ENCODE measurements around the gene ZNF135. TPM values are rescaled to one million over a fixed set of nuclear protein-coding genes. Genes with fewer than 3 reads are reported as not detected.

The ZNF135 gene
- total and polyA plus RNA-seq, 2 of the 4 experiments (the other 2 are of a cell fraction): 2.4 to 2.7 TPM

- H3K9ac ChIP-seq (ENCODE audit: low read depth, low read length): peak overlapping the region; percentile 50; the same call in 1 of the 2 replicates
- CTCF ChIA-PET: no interaction called here
- no peak for DNase-seq
- in situ Hi-C loops (cut with MboI; ENCODE audit: low sequenced_read_pairs) (no loop called here), dilution Hi-C loops (cut with HindIII; ENCODE audit: low sequenced_read_pairs, unreplicated experiment) (no loop called here), intact Hi-C loops (cut with micrococcal nuclease) (no loop called here)
- H3K27me3 ChIP-seq (ENCODE audit: control insufficient read depth, insufficient read depth, low read length): no peaks in the 10 kb centered on the region
- no peak overlapping the region for H2BK120ac ChIP-seq (ENCODE audit: low read depth, low read length)
- no peak overlapping the region for H4K91ac ChIP-seq (ENCODE audit: insufficient read depth, low read depth, low read length)
- H3K18ac ChIP-seq (ENCODE audit: low read depth, low read length): no peak overlapping the region
- H3K27ac ChIP-seq (ENCODE audit: insufficient read depth, low read length): no peak overlapping the region
- no peak for ATAC-seq (ENCODE audit: low read depth)
- no peaks in the 10 kb centered on the region for H4K20me1 ChIP-seq (ENCODE audit: insufficient read depth, low read length)
- H3K79me1 ChIP-seq (ENCODE audit: low read depth in 1 of 2, low read length in 2 of 2): no peaks in the 10 kb centered on the region
- no peak overlapping the region for H3K56ac ChIP-seq (ENCODE audit: extremely low read depth, insufficient read depth, low read length)
- no peak overlapping the region for H3K23ac ChIP-seq (ENCODE audit: low read depth, low read length)
- H3K9me3 ChIP-seq (ENCODE audit: control insufficient read depth, insufficient read depth, low read length): peaks cover 48% of the 10 kb centered on the region
- H2AFZ ChIP-seq (replicated peaks; ENCODE audit: low read length, poor library complexity): peak overlapping the region; percentile 93
- peak overlapping the region; percentile 25 for H2BK5ac ChIP-seq (ENCODE audit: low read depth, low read length, poor library complexity, severe bottlenecking)
- no peak overlapping the region for H2AK9ac ChIP-seq (replicated peaks; ENCODE audit: low read depth, low read length, poor library complexity)
- no peak overlapping the region for H3K4me3 ChIP-seq (ENCODE audit: insufficient read depth, low read depth, low read length)
- no peak overlapping the region; the same call in 1 of the 2 replicates for H3K4ac ChIP-seq (ENCODE audit: low read depth, low read length)
- no peak overlapping the region; the same call in 1 of the 2 replicates for H3K14ac ChIP-seq (replicated peaks; ENCODE audit: low read depth, low read length)
- WGBS, 2 experiments (ENCODE audit: extremely low coverage in 2 of 2, insufficient read length in 1 of 2): 84% methylated on average over 8 of the region's 13 CpGs; no CpG with 5 or more reads in 1 of the 2 experiments
- no peak overlapping the region for H2BK20ac ChIP-seq (ENCODE audit: low read depth, low read length)
- no peaks in the 10 kb centered on the region for H3K36me3 ChIP-seq (ENCODE audit: control insufficient read depth, insufficient read depth, low read length)
- TF ChIP-seq MXI1 (IDR thresholded peaks at IDR 0.05; ENCODE audit: borderline replicate concordance, low read depth, low read length) (no peak), USF2 (IDR thresholded peaks at IDR 0.05; ENCODE audit: low read depth, low read length) (no peak), RCOR1 (IDR thresholded peaks at IDR 0.05; ENCODE audit: insufficient replicate concordance, low read length) (no peak), MAZ (IDR thresholded peaks at IDR 0.05; ENCODE audit: borderline replicate concordance, low read depth, low read length) (no peak), RFX5 (IDR thresholded peaks at IDR 0.05; ENCODE audit: low read depth, low read length) (no peak), RAD21 (IDR thresholded peaks at IDR 0.05; ENCODE audit: low read length) (no peak), CHD1 (IDR thresholded peaks at IDR 0.05; ENCODE audit: low read depth, low read length) (no peak), CEBPB (IDR thresholded peaks at IDR 0.05; ENCODE audit: low read depth, low read length) (no peak), BHLHE40 (IDR thresholded peaks at IDR 0.05; ENCODE audit: low read depth, low read length) (no peak), SMC3 (IDR thresholded peaks at IDR 0.05; ENCODE audit: low read depth, low read length) (no peak), FOS (IDR thresholded peaks at IDR 0.05; ENCODE audit: low read depth, low read length) (no peak)
- peak overlapping the region; percentile 81 to 91; a peak in 3 of 4 replicates for H4K8ac ChIP-seq (ENCODE audit: low read depth in 2 of 2, low read length in 2 of 2)
- H3K9me1 ChIP-seq (ENCODE audit: insufficient read depth, low read length): no peaks in the 10 kb centered on the region
- peak overlapping the region; percentile 96 for H4K5ac ChIP-seq (ENCODE audit: low read depth, low read length)
- peak overlapping the region; percentile 88; the same call in 1 of the 2 replicates for H3K4me2 ChIP-seq (ENCODE audit: low read depth, low read length)
- POLR2A ChIA-PET (ENCODE audit: unreplicated experiment): interaction anchor here (0.8 kb wide), 1 partner anchor 18 kb away, joined by 13 read pairs; no protein-coding TSS in a partner anchor
- no peak overlapping the region for H2BK15ac ChIP-seq (ENCODE audit: low read depth, low read length)
- no TSS peak for BruUV-seq (replicated peaks)
- no peak overlapping the region for H2AK5ac ChIP-seq (ENCODE audit: low read depth, low read length)
- 0 out of 2 replicates have a peak, but pooled peaks cover 2% of the 10 kb centered on the region for H3K4me1 ChIP-seq (ENCODE audit: control insufficient read depth, insufficient read depth, low read length)
These were observed 615 bp upstream of the ZNF135 start for GRCh38 chr19:58058467-58058866.
